Pancreas (tissue), 10 donors: ENCODE results near the gene CAPN3. TPM values are rescaled to one million over a fixed set of nuclear protein-coding genes. Genes with fewer than 3 reads are reported as not detected.

Experiments
- ATAC-seq, 4 donors: fragments of 200-7000 bp; cut with Tn5 transposase; one replicate each; pipeline versions ENCODE4 v1.8.0 to v1.9.1; 2020; ENCODE audit warnings: mild to moderate bottlenecking in 4 of 4, moderate library complexity in 4 of 4
- DNase-seq, 6 donors: peaks; one replicate each; pipeline ENCODE4 v3.0.0-alpha.2; 2020
- FAIRE-seq: peaks from 2 replicates; lab custom pipeline; 2012; peaks lifted over from hg19 to GRCh38; lab: Jason Lieb, UNC
- H3K27ac ChIP-seq, 4 donors: fragments of 200-600 bp; sonication (generic); 1 replicate in 3 of 4; 2 replicates in 1 of 4; pipeline versions ENCODE4 v1.5.0 to v1.8.0; 2020
- H3K27me3 ChIP-seq, 4 donors: fragments of 200-600 bp; one replicate each; pipeline ENCODE4 v1.8.0; 2021
- H3K36me3 ChIP-seq, 3 donors: fragments of 200-600 bp; sonication (generic) in 1 of 3; one replicate each; pipeline versions ENCODE4 v1.5.0 to v1.8.0; 2020 to 2021
- H3K4me1 ChIP-seq, 3 donors: fragments of 200-600 bp; one replicate each; pipeline ENCODE4 v1.8.0; 2021
- H3K4me3 ChIP-seq, 4 donors: fragments of 200-600 bp; sonication (generic) in 2 of 4; one replicate each; pipeline versions ENCODE4 v1.5.0 to v1.8.0; 2020 to 2021
- H3K9me3 ChIP-seq, 4 donors: fragments of 200-600 bp; one replicate each; pipeline ENCODE4 v1.8.0; 2021
- CTCF ChIP-seq, 4 donors: fragments of 200-600 bp; sonication (generic) in 3 of 4; IDR thresholded peaks; one replicate each; pipeline versions ENCODE4 v1.5.0 to v1.8.0; 2021; ENCODE audit warnings: antibody characterized with exemption in 4 of 4
- WGBS, 2 donors: extraction: QIAGEN DNeasy Blood & Tissue Kit; methylation state at CpG; one replicate each; pipeline ENCODE4 v1.1.7; 2013; 5-methylcytosine and 5-hydroxymethylcytosine counted together
- intact Hi-C, 3 donors: fragments of 100-400 bp; cut with DNase I; formaldehyde crosslinking; loops; one replicate each; pipeline versions ENCODE4 v1.11.1 to v1.14.2; 2022
- polyA plus RNA-seq, 2 donors: library from polyadenylated mRNA; stranded (reverse); fragments of 200-250 nt; gene quantifications; one replicate each; pipeline ENCODE4 v1.2.3, GENCODE V29; 2013
- total RNA-seq, 6 donors: library from RNA; stranded (reverse); fragmentation: NEBNext Ultra II Directional in 4 of 6; extraction: Animal tissue kit (Norgen Biotek cat#: 25700) in 4 of 6; gene quantifications; one replicate each; pipeline versions ENCODE4 v1.2.1 to v1.2.4, GENCODE V29; 2021 to 2023
- donor health status: healthy with polysubstance abuse.
- donor health status: DM: no; HTN: no; CAD: no; lungs with moderate emphysema.
- donor health status: DM: no; HTN: no; CAD: no.
- donor health status: control.
- donor health status: control.
- donor health status: Bipolar disorder and iron deficiency.
- donor health status: DM: yes; HTN: yes; CAD: no.
- donor health status: DM: no; HTN: no; CAD: no.
- donor health status: DM: no; HTN: no; CAD: no.
- donor health status: DM: yes; HTN: yes; CAD: no.

The CAPN3 gene
- total and polyA plus RNA-seq, 8 donors = 1.8 to 35.8 (median 4.5) TPM

- 63 to 66% methylated on average over 4 of the region's 4 CpGs for WGBS, 2 donors
- Histone ChIP-seq H3K36me3 (no peaks in the 10 kb centered on the region), H3K9me3 (no peaks in the 10 kb centered on the region), H3K27ac (no peak overlapping the region), H3K27me3 (no peaks in the 10 kb centered on the region), H3K4me3 (no peak overlapping the region), H3K4me1 (no peaks in the 10 kb centered on the region)
- DNase-seq (no peak), FAIRE-seq (no peak), ATAC-seq (no peak)
- no peak for TF ChIP-seq CTCF (IDR thresholded peaks at IDR 0.05)
- intact Hi-C loops = no loop called here
Measured at GRCh38 chr15:42384597-42384996, 25.3 kb downstream of the CAPN3 start.

DNA sequence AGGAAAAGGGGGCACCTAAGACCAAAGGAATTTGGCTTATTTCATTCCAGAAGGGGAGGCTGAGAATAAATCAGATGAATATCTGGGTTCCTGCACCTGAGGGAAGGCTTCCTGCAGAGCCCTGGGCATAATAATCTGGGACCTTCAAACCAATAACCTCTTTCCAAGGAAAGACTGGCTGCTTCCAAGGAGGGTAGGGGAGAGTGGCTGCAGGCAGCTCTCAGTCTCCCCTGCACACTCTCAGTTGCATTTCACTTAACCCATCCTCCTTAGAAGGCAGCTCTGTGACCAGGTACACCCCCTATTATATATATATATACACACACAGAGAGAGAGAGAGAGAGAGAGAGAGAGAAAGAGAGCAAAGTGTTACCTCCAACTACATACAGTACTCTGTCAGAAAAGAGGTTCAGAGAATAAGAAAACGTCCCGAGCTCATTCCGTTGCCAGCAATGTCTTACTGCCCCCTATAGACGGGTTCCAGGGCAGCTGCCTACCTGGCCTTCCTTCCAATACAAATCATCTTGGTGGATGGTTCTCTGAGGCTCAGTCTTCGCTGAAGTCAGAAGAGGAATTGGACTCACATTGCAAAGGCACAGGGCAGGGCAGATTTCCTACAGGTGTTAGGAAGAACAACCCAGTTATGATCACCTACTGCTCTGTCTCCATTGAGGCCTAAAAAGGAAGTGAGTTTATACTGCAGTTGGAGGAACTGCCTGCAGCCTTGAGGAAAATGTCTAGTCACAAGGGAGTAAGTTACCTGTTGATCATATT is 26.1 kb downstream of the CAPN3 start:
- FAIRE-seq (no peak), DNase-seq (no peak), ATAC-seq (peak in 2 of 4 donors; percentile 27 to 32)
- Histone ChIP-seq H3K9me3 (no peaks in the 10 kb centered on the region), H3K27me3 (no peaks in the 10 kb centered on the region), H3K4me1 (no peaks in the 10 kb centered on the region), H3K27ac (no peak overlapping the region), H3K4me3 (no peak overlapping the region), H3K36me3 (no peaks in the 10 kb centered on the region)
- intact Hi-C loops = no loop called here
- WGBS, 2 donors = 32 to 35% methylated on average over 5 of the region's 5 CpGs
- TF ChIP-seq CTCF (IDR thresholded peaks at IDR 0.05) = no peak

DNA sequence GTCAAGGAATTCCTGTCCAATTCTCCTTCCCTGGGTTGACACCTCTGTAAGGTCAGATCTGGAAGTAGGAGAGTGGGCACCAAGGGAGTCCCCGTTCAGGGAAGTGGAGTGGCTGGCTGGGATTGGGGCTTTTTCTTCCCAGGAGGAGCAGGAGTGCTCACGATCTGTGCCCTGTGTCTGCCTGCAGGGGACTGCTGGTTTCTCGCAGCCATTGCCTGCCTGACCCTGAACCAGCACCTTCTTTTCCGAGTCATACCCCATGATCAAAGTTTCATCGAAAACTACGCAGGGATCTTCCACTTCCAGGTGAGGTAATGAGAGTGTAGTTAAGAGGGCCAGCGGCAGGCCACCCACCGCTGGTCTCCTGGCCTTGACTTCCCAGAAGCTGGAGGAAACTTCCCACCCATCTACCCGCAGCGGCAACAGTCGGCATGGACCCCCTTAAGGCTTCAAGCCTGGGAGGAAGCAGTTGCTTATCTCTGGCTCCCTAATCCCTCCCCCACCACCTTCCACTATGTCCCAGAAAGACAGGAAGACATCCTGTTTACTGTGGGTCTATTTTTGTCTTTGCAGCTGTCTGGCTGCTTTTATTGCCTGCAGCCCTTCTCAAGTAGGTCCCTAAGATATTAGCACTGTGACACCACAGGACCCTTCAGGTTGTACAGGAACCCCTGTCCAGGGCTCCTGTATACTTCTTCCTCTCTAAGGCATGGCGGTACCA is 26.8 kb downstream of the CAPN3 start:
- no peak for TF ChIP-seq CTCF (IDR thresholded peaks at IDR 0.05)
- no peak for FAIRE-seq
- Histone ChIP-seq H3K27ac (no peak overlapping the region), H3K36me3 (no peaks in the 10 kb centered on the region), H3K4me1 (no peaks in the 10 kb centered on the region), H3K27me3 (no peaks in the 10 kb centered on the region), H3K4me3 (no peak overlapping the region), H3K9me3 (no peaks in the 10 kb centered on the region)
- WGBS, 2 donors = 82 to 86% methylated on average over 12 of the region's 12 CpGs
- ATAC-seq = no peak
- DNase-seq = no peak
- intact Hi-C loops = no loop called here

- DNase-seq (no peak), ATAC-seq (no peak), FAIRE-seq (no peak)
- Histone ChIP-seq H3K4me1 (no peaks in the 10 kb centered on the region), H3K27me3 (no peaks in the 10 kb centered on the region), H3K27ac (no peak overlapping the region), H3K36me3 (no peaks in the 10 kb centered on the region), H3K4me3 (no peak overlapping the region), H3K9me3 (no peaks in the 10 kb centered on the region)
- no peak for TF ChIP-seq CTCF (IDR thresholded peaks at IDR 0.05)
- 85 to 93% methylated on average over 8 of the region's 8 CpGs for WGBS, 2 donors
- intact Hi-C loops = no loop called here
Measured at GRCh38 chr15:42387603-42388002, 28.3 kb downstream of the CAPN3 start.
